Ishikawa (cell line): ENCODE measurements around the gene BATF2.
A peak's percentile ranks its signal among the peaks of the same experiment; 100 is the strongest.

ENCODE experiments used
- CEBPB ChIP-seq: IDR thresholded peaks from 2 replicates; pipeline ENCODE4 v1.6.1; 2012
- CREB1 ChIP-seq: IDR thresholded peaks from 2 replicates; pipeline ENCODE4 v1.6.1; 2012; ENCODE audit warnings: low read depth
- EGR1 ChIP-seq: IDR thresholded peaks from 2 replicates; pipeline ENCODE4 v1.6.1; 2012
- EP300 ChIP-seq: IDR thresholded peaks from 2 replicates; pipeline ENCODE4 v1.6.1; 2012; ENCODE audit warnings: borderline replicate concordance
- FOXM1 ChIP-seq: IDR thresholded peaks from 2 replicates; pipeline ENCODE4 v1.6.1; 2012; ENCODE audit warnings: low read depth, borderline replicate concordance
- MAX ChIP-seq: IDR thresholded peaks from 2 replicates; pipeline ENCODE4 v1.6.1; 2012
- NFIC ChIP-seq: IDR thresholded peaks from 2 replicates; pipeline ENCODE4 v1.6.1; 2012
- RAD21 ChIP-seq: IDR thresholded peaks from 2 replicates; pipeline ENCODE4 v1.6.1; 2012; ENCODE audit warnings: low read depth
- TAF1 ChIP-seq: IDR thresholded peaks from 2 replicates; pipeline ENCODE4 v1.6.1; 2012; ENCODE audit warnings: low read depth, mild to moderate bottlenecking
- TCF12 ChIP-seq: IDR thresholded peaks from 2 replicates; pipeline ENCODE4 v1.6.1; 2012; ENCODE audit warnings: low read depth
- TEAD4 ChIP-seq: IDR thresholded peaks from 2 replicates; pipeline ENCODE4 v1.6.1; 2012
- USF1 ChIP-seq: IDR thresholded peaks from 2 replicates; pipeline ENCODE4 v1.6.1; 2012
- YY1 ChIP-seq: IDR thresholded peaks from 2 replicates; pipeline ENCODE4 v1.6.1; 2012; ENCODE audit warnings: low read depth
- ZBTB7A ChIP-seq: IDR thresholded peaks from 2 replicates; pipeline ENCODE4 v1.6.1; 2012; ENCODE audit warnings: low read depth
- TF ChIP-seq, protein P1 (sequence below): IDR thresholded peaks from 2 replicates; pipeline ENCODE4 v1.6.1; 2012; ENCODE audit warnings: low read depth, mild to moderate bottlenecking

The BATF2 gene

GRCh38 chr11:65040847-65041622, 44.3 kb upstream of the BATF2 start, which contains the start of gene SAC3D1:
Gene SAC3D1 (plus strand): TSS chr11:65041210. CDS start chr11:65041293, 83 bp downstream.
- TF ChIP-seq TAF1, result peak; percentile 40
- TF ChIP-seq YY1, result peak; percentile 64
- peak; percentile 30; the same call in 1 of the 2 replicates for TF ChIP-seq TCF12
- no peak for TF ChIP-seq RAD21
- no peak for TF ChIP-seq CEBPB
- no peak for TF ChIP-seq ZBTB7A
- peak; percentile 62 for TF ChIP-seq FOXM1
- no peak for TF ChIP-seq USF1
- TF ChIP-seq NFIC, result no peak
- no peak for TF ChIP-seq CREB1
- TF ChIP-seq MAX, result peak; percentile 89
- TF ChIP-seq EP300, result no peak
- no peak for TF ChIP-seq TEAD4
- TF ChIP-seq, protein P1, sequence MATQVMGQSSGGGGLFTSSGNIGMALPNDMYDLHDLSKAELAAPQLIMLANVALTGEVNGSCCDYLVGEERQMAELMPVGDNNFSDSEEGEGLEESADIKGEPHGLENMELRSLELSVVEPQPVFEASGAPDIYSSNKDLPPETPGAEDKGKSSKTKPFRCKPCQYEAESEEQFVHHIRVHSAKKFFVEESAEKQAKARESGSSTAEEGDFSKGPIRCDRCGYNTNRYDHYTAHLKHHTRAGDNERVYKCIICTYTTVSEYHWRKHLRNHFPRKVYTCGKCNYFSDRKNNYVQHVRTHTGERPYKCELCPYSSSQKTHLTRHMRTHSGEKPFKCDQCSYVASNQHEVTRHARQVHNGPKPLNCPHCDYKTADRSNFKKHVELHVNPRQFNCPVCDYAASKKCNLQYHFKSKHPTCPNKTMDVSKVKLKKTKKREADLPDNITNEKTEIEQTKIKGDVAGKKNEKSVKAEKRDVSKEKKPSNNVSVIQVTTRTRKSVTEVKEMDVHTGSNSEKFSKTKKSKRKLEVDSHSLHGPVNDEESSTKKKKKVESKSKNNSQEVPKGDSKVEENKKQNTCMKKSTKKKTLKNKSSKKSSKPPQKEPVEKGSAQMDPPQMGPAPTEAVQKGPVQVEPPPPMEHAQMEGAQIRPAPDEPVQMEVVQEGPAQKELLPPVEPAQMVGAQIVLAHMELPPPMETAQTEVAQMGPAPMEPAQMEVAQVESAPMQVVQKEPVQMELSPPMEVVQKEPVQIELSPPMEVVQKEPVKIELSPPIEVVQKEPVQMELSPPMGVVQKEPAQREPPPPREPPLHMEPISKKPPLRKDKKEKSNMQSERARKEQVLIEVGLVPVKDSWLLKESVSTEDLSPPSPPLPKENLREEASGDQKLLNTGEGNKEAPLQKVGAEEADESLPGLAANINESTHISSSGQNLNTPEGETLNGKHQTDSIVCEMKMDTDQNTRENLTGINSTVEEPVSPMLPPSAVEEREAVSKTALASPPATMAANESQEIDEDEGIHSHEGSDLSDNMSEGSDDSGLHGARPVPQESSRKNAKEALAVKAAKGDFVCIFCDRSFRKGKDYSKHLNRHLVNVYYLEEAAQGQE, result no peak
- TF ChIP-seq EGR1, result no peak

DNA sequence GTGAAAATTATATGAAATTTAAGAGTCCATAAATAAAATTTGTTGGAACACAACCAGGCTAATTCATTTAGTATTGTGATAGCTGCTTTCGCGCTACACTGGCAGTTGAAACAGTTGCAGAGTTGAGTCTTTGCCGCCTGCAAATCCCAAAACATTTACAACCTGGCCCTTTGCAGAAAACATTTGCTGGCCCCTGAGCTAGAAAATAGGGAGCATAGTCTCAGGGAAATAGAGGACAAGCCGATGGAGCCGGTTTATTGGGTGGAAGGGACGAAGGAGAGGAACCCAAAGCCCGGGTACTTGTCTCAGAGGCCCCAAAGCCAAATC, 43.7 kb upstream of the BATF2 start:
- TF ChIP-seq TEAD4 (no peak), EP300 (no peak), RAD21 (no peak), TCF12 (no peak), ZBTB7A (0 out of 2 replicates have a peak, but pooled peaks have one; percentile 9), EGR1 (no peak), CREB1 (no peak), CEBPB (no peak)
- TF ChIP-seq, protein P1, result no peak

DNA sequence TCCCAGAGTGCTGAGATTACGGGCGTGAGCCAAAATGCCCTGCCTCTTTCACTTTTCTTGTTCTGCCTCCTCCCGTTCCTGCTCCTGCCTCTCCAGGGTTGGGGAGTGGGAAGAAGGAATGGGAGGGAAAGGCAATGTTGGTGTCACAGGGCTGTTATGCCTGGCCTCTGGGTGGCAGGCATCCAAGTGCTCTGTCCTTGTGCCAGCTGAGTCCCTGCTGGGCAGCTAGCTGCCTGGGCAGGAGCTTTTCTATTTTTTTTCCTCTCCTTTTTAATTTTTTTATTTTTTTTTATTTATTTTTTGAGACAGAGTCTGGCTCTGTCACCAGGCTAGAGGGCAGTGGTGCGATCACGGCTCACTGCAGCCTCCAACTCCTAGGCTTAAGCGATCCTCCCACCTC, 40.2 kb upstream of the BATF2 start:
- no peak for TF ChIP-seq CEBPB
- TF ChIP-seq NFIC, result peak; percentile 87
- TF ChIP-seq YY1, result 0 out of 2 replicates have a peak, but pooled peaks have one; percentile 13
- peak; percentile 57 for TF ChIP-seq TEAD4

GRCh38 chr11:65035579-65035978, 38.8 kb upstream of the BATF2 start:
- TF ChIP-seq YY1 (no peak), NFIC (no peak), ZBTB7A (no peak), TEAD4 (no peak), FOXM1 (no peak), EP300 (no peak), EGR1 (no peak), TAF1 (no peak), MAX (no peak), CEBPB (no peak), USF1 (no peak), CREB1 (no peak), RAD21 (no peak), TCF12 (no peak)
- TF ChIP-seq, protein P1, result no peak
